Measurements from ENCODE around the gene KRT13.

Gene KRT13

GRCh38 chr17:41455236-41455635 lies 50.2 kb downstream of the KRT13 start:
- H3K9ac ChIP-seq (ENCODE audit: low read length in 5 of 5): no peak overlapping the region
- no peaks in the 10 kb centered on the region for H3K36me3 ChIP-seq (ENCODE audit: control insufficient read depth in 5 of 5, insufficient read depth in 5 of 5, low read length in 5 of 5)
- no peak overlapping the region for H3K27ac ChIP-seq (ENCODE audit: low read depth, low read length)
- H3K4me3 ChIP-seq (ENCODE audit: low read depth in 1 of 5, low read length in 5 of 5): no peak overlapping the region
- peaks cover 0 to 5% (median 0%) of the 10 kb centered on the region in 5 donors for H3K27me3 ChIP-seq (ENCODE audit: control insufficient read depth in 5 of 5, insufficient read depth in 4 of 5, low read length in 5 of 5)
- H3K9me3 ChIP-seq (ENCODE audit: control insufficient read depth in 5 of 5, low read length in 5 of 5): no peaks in the 10 kb centered on the region
- H3K4me1 ChIP-seq (ENCODE audit: control insufficient read depth in 5 of 5, insufficient read depth in 5 of 5, low read length in 5 of 5): no peaks in the 10 kb centered on the region

- Histone ChIP-seq H3K9ac (ENCODE audit: low read length in 5 of 5) (no peak overlapping the region), H3K27me3 (ENCODE audit: control insufficient read depth in 5 of 5, insufficient read depth in 4 of 5, low read length in 5 of 5) (peaks cover 0 to 8% (median 0%) of the 10 kb centered on the region in 5 donors), H3K36me3 (ENCODE audit: control insufficient read depth in 5 of 5, insufficient read depth in 5 of 5, low read length in 5 of 5) (no peaks in the 10 kb centered on the region), H3K27ac (ENCODE audit: low read depth, low read length) (no peak overlapping the region), H3K9me3 (ENCODE audit: control insufficient read depth in 5 of 5, low read length in 5 of 5) (no peaks in the 10 kb centered on the region), H3K4me1 (ENCODE audit: control insufficient read depth in 5 of 5, insufficient read depth in 5 of 5, low read length in 5 of 5) (no peaks in the 10 kb centered on the region), H3K4me3 (ENCODE audit: low read depth in 1 of 5, low read length in 5 of 5) (no peak overlapping the region)
Observed at GRCh38 chr17:41453066-41453465, 52.3 kb downstream of the KRT13 start.

- Histone ChIP-seq H3K4me1 (ENCODE audit: control insufficient read depth in 5 of 5, insufficient read depth in 5 of 5, low read length in 5 of 5) (no peaks in the 10 kb centered on the region), H3K4me3 (ENCODE audit: low read depth in 1 of 5, low read length in 5 of 5) (no peak overlapping the region), H3K36me3 (ENCODE audit: control insufficient read depth in 5 of 5, insufficient read depth in 5 of 5, low read length in 5 of 5) (no peaks in the 10 kb centered on the region), H3K9me3 (ENCODE audit: control insufficient read depth in 5 of 5, low read length in 5 of 5) (no peaks in the 10 kb centered on the region), H3K9ac (ENCODE audit: low read length in 5 of 5) (no peak overlapping the region), H3K27ac (ENCODE audit: low read depth, low read length) (no peak overlapping the region), H3K27me3 (ENCODE audit: control insufficient read depth in 5 of 5, insufficient read depth in 4 of 5, low read length in 5 of 5) (peaks cover 0 to 8% (median 0%) of the 10 kb centered on the region in 5 donors)
Observed at GRCh38 chr17:41452281-41452680, 53.1 kb downstream of the KRT13 start.

- no peak overlapping the region for H3K9ac ChIP-seq (ENCODE audit: low read length in 5 of 5)
- no peaks in the 10 kb centered on the region for H3K9me3 ChIP-seq (ENCODE audit: control insufficient read depth in 5 of 5, low read length in 5 of 5)
- no peaks in the 10 kb centered on the region for H3K4me1 ChIP-seq (ENCODE audit: control insufficient read depth in 5 of 5, insufficient read depth in 5 of 5, low read length in 5 of 5)
- peaks cover 0 to 8% (median 3%) of the 10 kb centered on the region in 5 donors for H3K27me3 ChIP-seq (ENCODE audit: control insufficient read depth in 5 of 5, insufficient read depth in 4 of 5, low read length in 5 of 5)
- H3K4me3 ChIP-seq (ENCODE audit: low read depth in 1 of 5, low read length in 5 of 5): no peak overlapping the region
- H3K27ac ChIP-seq (ENCODE audit: low read depth, low read length): no peak overlapping the region
- H3K36me3 ChIP-seq (ENCODE audit: control insufficient read depth in 5 of 5, insufficient read depth in 5 of 5, low read length in 5 of 5): no peaks in the 10 kb centered on the region
Observed at GRCh38 chr17:41451154-41451728, 54.2 kb downstream of the KRT13 start.
